ENCODE results near the gene AKAP7. TPM values are rescaled to one million over a fixed set of nuclear protein-coding genes. Genes with fewer than 3 reads are reported as not detected.
A peak's percentile ranks its signal among the peaks of the same experiment; 100 is the strongest.

The AKAP7 gene
- total RNA-seq, 2 donors from 2014 or later = 5.1 to 6.3 TPM

DNA sequence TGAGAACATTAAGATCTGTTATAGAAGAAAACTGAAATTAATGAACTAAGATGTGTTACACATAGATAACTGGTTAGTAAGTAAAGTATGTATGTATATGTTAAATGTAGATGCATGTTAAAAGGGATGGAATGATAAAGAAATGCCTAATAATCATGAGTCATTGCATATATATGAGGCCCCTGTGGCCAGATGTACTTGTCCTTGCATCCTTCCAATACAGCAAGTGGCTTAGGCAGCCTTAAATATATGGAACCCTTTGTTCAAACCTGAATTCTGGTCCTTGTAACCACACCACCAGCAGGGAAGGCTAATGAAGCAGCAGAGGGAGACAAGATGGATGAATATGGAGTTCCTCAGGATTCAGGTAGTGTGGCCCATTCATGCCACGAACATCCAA is 9.8 kb upstream of the AKAP7 start:
- DNase-seq (ENCODE audit: low spot score in 2 of 2) (no peak), ATAC-seq (no peak)
- no peaks in the 10 kb centered on the region for H3K36me3 Mint-ChIP-seq
- H3K27ac Mint-ChIP-seq = no peak overlapping the region
- H3K9me3 Mint-ChIP-seq = no peaks in the 10 kb centered on the region

DNA sequence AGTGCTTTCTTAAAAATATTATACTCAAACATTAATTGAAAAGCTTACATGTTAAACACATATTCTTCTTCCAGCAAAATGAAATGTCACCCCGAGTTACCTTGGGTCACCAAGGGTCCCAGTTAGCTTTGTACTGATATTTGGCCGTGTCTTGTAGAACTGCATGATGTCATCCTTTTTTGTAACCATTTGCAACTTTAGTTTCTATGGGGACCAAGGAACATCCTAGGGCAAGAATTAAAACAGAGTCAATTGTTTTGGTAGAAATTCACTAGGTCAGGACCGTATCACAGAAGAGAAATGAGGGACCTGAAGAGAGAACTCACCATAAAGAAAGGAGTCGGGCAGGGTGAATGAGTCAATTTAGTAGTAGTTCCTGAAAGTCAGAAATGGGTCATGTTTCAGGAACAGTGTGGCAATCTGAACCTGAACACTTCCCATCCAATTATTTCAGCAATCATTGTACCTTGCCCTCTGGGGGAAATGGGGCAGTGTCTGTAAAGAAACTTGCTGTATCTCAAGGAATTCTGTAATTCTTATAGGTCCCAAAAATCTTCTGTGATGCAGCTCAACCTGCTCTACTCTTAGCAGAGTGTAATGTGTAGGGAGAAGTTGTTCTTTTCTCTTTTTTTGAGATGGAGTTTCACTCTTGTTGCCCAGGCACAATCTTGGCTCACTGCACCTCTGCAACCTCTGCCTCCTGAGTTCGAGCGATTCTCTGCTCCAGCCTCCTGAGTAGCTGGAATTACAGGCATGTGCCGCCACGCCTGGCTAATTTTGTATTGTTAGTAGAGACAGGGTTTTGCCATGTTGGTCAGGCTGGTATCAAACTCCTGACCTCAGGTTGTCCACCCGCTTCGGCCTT is 5.3 kb upstream of the AKAP7 start:
- Mint-ChIP-seq H3K27ac (no peak overlapping the region), H3K9me3 (no peaks in the 10 kb centered on the region), H3K36me3 (no peaks in the 10 kb centered on the region)
- peak; percentile 22 to 40 for ATAC-seq
- no peak for DNase-seq (ENCODE audit: low spot score in 2 of 2)

DNA sequence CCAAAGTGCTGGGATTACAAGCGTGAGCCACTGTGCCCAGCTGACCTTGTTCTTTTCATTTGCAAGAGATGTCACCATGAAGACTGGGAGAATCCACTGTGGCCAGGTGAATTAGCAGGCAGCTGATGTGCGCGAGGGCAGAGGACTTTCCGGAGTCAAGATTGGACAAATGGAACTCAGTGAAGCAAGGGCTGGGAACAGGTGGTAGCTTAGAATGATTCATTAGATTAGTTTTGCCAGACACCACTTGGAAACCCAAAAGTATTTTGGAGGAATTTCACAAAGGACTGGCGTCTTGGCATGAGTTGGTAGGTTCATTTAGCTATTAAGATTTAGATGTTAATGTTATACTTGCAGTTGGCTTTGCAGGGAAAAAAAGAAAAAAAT is 4.7 kb upstream of the AKAP7 start:
- H3K27ac Mint-ChIP-seq = no peak overlapping the region
- DNase-seq (ENCODE audit: low spot score in 2 of 2) (no peak), ATAC-seq (no peak)
- H3K36me3 Mint-ChIP-seq = no peaks in the 10 kb centered on the region
- no peaks in the 10 kb centered on the region for H3K9me3 Mint-ChIP-seq

DNA sequence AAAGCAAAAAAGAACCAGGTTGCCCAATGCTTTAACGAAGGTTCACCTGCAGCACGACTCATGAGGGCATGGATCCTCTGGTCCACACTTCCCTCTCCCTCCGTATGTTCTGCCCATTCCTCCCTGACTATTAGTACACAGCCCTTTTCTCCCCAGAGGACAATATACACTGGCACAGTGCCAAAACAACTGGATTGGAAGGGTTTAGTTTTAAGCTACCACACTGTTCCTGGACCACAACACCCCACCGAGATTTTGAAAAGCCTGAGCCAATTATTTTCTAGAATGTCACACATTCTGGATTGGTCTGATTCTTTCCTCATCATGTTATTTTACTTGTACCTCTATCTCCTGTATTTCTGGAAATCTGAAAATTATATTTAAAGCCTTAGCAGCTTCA is 2.9 kb upstream of the AKAP7 start:
- H3K9me3 Mint-ChIP-seq = no peaks in the 10 kb centered on the region
- H3K36me3 Mint-ChIP-seq = peaks cover 6% of the 10 kb centered on the region in 2 donors
- DNase-seq (ENCODE audit: low spot score in 2 of 2) (no peak), ATAC-seq (no peak)
- no peak overlapping the region for H3K27ac Mint-ChIP-seq

DNA sequence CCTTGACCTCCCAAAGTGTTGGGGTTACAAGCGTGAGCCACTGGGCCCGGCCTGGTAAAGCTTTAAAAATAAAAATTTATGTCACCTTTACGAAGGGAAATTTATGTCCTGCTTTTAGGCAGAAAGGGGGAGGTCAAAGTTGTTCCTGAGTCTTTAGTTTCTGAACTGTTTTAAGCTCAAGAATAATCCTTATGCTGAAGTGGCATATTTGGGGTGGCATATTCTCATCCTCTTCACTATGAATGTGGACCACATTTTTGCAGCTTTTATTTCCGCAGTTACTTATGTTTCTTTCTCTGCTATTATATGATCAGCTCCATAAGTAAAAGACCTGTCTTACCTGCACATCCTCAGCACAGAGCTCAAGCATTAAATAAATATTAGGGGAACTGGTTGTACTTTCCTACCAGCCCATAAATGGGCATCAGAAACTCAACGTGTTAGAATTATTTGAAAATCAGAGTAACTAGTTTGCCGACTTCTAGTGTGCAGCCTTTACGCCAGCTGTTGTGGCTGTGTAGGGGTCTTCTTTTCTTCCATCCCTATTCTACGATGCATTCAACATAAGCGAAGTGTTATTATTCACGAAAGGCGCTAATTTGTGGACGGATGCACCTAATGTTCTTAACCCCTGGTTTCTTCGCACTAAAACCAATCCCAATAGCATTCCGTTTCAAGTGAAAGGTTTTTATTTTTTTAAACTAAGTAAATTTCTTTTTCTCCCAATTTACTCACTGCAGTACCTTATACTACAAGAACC is 867 bp upstream of the AKAP7 start:
- peaks cover 6% of the 10 kb centered on the region in 2 donors for H3K36me3 Mint-ChIP-seq
- ATAC-seq (no peak), DNase-seq (ENCODE audit: low spot score in 2 of 2) (no peak)
- H3K9me3 Mint-ChIP-seq = no peaks in the 10 kb centered on the region
- H3K27ac Mint-ChIP-seq = peak overlapping the region; percentile 85 to 89

DNA sequence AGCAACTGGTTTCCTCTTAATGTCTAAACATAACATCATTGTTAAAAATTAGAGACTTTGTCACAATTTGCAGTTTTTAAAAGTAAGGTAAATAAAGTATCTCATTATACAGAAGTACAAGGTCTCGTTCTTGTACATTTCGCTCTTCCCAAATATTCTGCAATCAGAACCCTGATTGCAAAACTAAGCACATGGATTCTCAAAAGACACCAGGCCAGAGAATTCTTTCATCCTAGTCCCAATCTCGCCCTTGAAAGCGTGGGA is 355 bp upstream of the AKAP7 start:
- Mint-ChIP-seq H3K9me3 (no peaks in the 10 kb centered on the region), H3K36me3 (peaks cover 6% of the 10 kb centered on the region in 2 donors), H3K27ac (peak overlapping the region; percentile 85 to 89)
- no peak for DNase-seq (ENCODE audit: low spot score in 2 of 2)
- ATAC-seq = no peak

DNA sequence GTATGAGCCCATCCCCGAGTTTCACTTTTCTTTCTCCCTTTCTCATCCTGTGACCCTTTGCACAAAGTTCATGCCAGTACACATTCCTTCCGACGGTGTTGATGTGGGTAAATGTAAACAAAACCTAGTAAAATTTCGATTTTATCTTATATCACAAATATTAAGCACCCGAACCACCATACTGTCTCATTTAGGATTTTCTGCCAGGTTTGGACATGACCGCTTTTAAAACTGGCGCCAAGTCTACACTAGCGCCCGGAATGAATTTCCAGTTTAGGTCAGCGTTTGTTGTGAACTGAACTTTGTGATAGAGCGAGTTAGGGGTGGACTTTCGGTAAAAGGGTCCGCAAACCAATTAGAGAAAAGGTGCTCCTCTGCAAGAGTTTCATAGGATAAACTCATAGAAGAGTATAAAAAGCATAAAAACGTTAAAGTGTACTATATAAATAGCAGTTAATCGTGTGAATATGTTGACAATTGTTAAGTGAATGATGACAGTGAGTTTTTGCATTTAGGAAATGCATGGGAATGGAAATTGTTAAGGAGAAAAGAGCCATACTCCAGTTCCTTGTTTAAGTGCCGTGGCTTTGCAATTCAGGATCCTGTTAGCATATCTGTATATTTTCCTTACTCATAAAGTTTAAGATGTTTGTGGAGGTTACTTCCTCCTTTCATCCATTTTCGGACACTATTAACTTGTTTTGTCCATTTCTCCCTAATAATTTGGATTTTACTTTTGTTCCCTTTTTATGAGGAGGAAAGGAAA is 937 bp downstream of the AKAP7 start:
- peaks cover 6% of the 10 kb centered on the region in 2 donors for H3K36me3 Mint-ChIP-seq
- peak in 1 of 2 donors; percentile 10 for ATAC-seq

DNA sequence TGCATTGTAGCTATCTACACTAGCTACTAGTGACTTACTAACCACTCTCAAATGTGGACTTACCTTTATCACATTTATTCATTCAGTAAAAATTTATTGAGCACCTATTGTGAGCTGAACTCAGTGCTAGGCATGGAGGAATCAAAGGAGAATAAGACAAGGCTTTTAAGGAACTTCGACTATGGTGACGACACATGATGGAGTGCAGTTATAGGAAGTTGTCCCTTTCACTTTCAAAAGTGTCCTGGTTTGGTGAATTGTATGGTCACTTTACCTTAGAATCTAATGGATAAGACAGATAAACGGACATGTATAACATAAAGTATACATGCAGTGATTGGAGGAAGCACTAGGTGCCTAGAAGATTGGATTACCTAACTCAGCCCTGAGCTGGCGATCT is 4.3 kb downstream of the AKAP7 start:
- no peaks in the 10 kb centered on the region for H3K9me3 Mint-ChIP-seq
- no peak for DNase-seq (ENCODE audit: low spot score in 2 of 2)
- no peak overlapping the region for H3K27ac Mint-ChIP-seq
- peaks cover 6 to 13% of the 10 kb centered on the region in 2 donors for H3K36me3 Mint-ChIP-seq
- ATAC-seq = no peak

More for the DNA sequence above, 937 bp downstream of the AKAP7 start:
- DNase-seq (ENCODE audit: low spot score in 2 of 2) = no peak
- Mint-ChIP-seq H3K9me3 (no peaks in the 10 kb centered on the region), H3K27ac (peak overlapping the region; percentile 89 to 99)

DNA sequence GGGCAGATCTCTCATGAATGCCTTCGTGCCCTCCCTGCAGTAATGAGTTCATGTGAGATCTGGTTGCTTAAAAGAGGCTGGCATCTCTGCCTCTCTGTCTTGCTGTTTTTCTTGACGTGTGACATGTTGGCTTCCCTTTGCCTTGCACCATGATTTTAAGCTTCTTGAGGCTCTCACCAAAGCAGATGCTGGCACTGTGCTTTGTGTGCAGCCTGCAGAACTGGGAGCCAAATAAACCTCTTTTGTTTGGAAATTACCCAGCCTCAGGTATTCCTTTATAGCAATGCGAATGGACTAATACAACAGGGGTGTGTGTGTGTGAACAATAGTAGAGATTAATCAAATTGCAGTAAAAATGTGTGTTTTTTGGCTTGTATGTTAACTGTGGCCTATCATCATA is 8.1 kb downstream of the AKAP7 start:
- Mint-ChIP-seq H3K36me3 (peaks cover 0 to 13% of the 10 kb centered on the region in 2 donors), H3K27ac (no peak overlapping the region), H3K9me3 (no peaks in the 10 kb centered on the region)
- ATAC-seq = no peak
- no peak for DNase-seq (ENCODE audit: low spot score in 2 of 2)

DNA sequence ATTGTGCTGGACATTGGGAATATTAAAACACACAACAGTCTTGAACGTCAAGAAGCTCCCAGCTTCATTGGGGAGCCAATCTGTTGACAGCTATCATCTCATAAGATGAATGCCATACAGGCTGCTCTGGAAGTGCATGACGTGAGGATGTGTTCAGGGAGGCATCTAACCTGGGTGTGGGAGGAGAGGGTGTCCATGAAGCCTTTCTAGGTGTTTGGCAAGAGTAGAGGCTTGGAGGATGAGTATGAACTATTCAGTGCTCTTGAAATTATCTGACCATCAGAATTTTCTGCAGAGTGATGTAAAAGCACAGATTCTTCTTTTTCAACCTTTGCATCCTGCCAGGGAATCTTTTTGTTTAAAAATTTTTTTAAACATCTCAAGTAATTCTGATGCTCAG is 11.6 kb downstream of the AKAP7 start:
- DNase-seq (ENCODE audit: low spot score in 2 of 2) (no peak), ATAC-seq (no peak)
- Mint-ChIP-seq H3K27ac (no peak overlapping the region), H3K9me3 (no peaks in the 10 kb centered on the region), H3K36me3 (peaks cover 0 to 13% of the 10 kb centered on the region in 2 donors)

DNA sequence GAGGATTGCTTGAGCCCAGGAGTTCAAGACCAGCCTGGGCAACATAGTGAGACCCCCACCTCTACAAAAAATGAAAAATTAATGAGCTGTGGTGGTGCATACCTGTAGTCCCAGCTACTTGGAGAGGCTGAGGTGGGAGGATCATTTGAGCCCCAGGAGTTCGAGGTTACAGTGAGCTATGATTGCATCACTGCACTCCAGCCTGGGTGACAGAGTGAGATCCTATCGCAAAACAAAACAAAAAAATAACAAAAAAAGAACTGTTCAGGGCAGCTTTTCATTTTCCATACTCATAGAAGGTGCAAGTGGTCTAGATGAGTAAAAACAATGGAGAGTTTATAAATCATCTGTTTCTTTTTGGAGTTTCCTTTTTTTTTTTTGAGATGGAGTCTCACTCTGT is 21.1 kb downstream of the AKAP7 start:
- no peak for DNase-seq (ENCODE audit: low spot score in 2 of 2)
- ATAC-seq = no peak
- Mint-ChIP-seq H3K27ac (no peak overlapping the region), H3K9me3 (no peaks in the 10 kb centered on the region), H3K36me3 (no peaks in the 10 kb centered on the region)

DNA sequence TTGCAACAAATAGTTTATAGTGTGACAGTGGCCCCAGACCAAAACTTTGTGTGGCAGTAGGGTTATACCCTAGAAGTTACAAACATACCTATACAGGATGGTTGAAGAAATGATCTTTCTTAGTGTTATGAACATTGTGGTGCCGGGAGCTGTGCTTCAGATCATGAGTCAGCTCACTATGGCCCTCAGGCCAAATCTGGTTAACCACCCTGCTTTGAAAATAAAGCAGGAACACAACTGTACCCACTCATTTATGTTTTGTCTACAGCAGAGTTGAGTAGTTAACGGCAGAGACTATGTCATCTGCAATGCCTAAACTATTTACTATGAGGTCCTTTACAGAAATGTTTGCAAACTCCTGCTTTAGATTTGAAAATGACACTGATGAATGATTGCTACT is 24.3 kb downstream of the AKAP7 start:
- no peak overlapping the region for H3K27ac Mint-ChIP-seq

DNA sequence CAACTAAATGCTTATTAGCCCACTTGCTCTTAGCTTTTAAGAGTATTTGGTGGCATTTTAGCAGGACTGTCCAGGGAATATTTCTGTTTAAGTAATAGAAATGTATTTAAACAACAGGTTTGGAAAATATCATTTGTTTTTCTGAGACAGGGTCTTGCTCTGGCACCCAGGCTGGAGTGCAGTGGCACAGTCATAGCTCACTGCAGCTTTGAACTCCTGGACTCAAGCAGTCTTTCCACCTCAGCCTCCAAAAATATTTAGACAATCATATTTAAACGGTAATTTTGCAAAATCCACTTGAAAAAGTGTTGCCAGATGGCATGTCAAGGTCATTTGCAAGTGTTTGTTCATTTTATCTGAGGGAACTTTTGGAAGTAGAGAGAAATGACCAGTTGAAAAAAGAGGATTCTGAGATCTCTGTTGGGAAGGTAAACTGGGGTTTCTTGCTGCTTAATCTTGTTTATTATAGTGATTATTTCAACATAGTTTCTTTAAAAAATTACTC is 25.0 kb downstream of the AKAP7 start:
- ATAC-seq = no peak
- Mint-ChIP-seq H3K36me3 (no peaks in the 10 kb centered on the region), H3K27ac (no peak overlapping the region), H3K9me3 (no peaks in the 10 kb centered on the region)
- no peak for DNase-seq (ENCODE audit: low spot score in 2 of 2)

More for the DNA sequence above, 24.3 kb downstream of the AKAP7 start:
- Mint-ChIP-seq H3K9me3 (no peaks in the 10 kb centered on the region), H3K36me3 (no peaks in the 10 kb centered on the region)
- ATAC-seq (peak in 1 of 2 donors; percentile 53), DNase-seq (ENCODE audit: low spot score in 2 of 2) (no peak)

DNA sequence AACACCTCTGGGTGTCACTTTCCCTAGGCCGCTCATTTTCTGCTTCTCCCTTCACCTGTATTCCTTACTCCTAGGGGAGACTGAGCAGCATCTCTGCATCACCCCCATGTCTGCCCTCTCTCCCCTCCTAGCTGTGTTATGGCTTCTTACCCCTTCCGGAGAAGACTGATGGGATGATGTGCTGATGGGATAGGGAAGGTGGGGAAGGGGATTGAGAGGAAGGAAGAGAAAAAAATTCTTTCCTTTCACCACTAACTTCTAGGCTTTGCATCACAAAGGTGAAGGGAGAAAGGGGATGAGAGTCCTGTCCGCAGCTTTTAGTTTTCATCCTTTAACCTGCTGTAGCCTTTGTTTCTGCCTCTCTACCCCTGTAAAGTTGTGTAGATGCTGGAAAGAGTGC is 26.7 kb downstream of the AKAP7 start:
- no peaks in the 10 kb centered on the region for H3K9me3 Mint-ChIP-seq
- DNase-seq (ENCODE audit: low spot score in 2 of 2) = no peak
- H3K36me3 Mint-ChIP-seq = no peaks in the 10 kb centered on the region

DNA sequence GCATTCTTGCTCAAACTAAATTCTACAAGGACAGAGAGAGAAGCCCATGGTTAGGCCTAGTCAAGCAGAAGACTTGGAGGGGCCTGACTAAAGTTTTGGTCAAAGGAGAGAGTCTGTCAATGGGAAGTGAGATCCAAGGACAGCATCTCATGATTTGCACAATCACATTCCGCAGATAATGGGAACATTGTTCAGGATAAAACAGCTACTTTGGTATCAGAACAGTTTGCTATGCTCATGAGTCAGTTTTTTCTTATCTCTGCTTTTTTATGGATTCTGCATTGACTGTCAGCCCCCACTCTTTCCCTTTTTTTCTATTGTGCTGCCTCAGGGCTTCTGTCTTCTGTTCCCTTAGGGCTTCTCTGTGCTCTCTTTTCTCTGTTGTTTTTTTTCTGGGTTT is 28.6 kb downstream of the AKAP7 start:
- Mint-ChIP-seq H3K36me3 (no peaks in the 10 kb centered on the region), H3K9me3 (no peaks in the 10 kb centered on the region), H3K27ac (peak overlapping the region in 1 of 2 donors; percentile 38)
- DNase-seq (ENCODE audit: low spot score in 2 of 2) (no peak), ATAC-seq (no peak)

More for the DNA sequence above, 26.7 kb downstream of the AKAP7 start:
- H3K27ac Mint-ChIP-seq = no peak overlapping the region
- no peak for ATAC-seq

DNA sequence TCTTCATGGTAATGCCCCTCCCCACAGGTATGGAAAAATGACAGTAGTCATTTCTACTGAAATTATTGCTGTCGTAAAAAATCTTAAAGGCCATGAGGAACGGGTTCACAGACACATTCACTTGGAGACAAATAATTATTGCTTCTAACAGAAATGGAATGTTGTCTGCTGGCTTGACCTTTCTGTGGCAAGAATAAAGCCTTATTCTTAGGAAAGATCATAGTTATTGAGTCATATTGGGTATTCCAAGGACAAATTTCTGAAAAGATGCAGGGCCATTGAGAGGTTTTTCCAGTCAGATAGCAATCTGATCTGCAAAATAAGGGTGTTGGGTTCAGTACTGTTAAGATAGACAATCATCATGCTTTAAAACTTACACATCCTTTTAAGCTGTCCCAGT is 29.2 kb downstream of the AKAP7 start:
- no peak for ATAC-seq
- Mint-ChIP-seq H3K27ac (no peak overlapping the region), H3K9me3 (no peaks in the 10 kb centered on the region), H3K36me3 (no peaks in the 10 kb centered on the region)
- no peak for DNase-seq (ENCODE audit: low spot score in 2 of 2)

DNA sequence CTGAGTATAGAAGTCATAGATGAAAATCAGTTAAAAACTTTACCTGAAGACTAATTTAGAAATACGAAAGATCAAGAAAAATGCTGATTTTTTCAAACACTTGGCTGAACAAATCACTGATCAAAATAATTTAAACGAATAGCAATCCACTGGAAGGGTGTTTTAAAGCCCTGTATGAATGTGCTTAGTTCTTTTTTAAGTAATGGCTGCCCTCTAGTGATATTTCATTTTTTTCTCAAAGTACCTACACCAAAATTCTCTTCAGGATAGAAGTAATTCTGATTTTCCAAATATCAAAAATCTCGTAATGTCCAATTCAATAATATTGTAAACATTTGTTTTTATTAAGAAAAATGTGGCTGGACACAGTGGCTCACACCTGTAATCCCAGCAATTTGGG is 32.5 kb downstream of the AKAP7 start:
- Mint-ChIP-seq H3K9me3 (no peaks in the 10 kb centered on the region), H3K27ac (no peak overlapping the region), H3K36me3 (no peaks in the 10 kb centered on the region)
- DNase-seq (ENCODE audit: low spot score in 2 of 2) = no peak
- ATAC-seq = no peak

Data from activated naive CD4-positive, alpha-beta T cell treated with anti-CD3 and anti-CD28 coated beads, Interleukin-2, amount 50 U/mL, for 72 hours (primary cell).